Stimulated activated CD4-positive, alpha-beta T cell treated with anti-CD3 and anti-CD28 coated beads, Interleukin-15, amount 100 ng/mL, for 24 hours (primary cell): Measurements from ENCODE around the gene ZNF488.

ENCODE experiments used
- DNase-seq: peaks from one replicate; pipeline ENCODE4 v3.0.0-alpha.2; 2020

Gene ZNF488

DNA sequence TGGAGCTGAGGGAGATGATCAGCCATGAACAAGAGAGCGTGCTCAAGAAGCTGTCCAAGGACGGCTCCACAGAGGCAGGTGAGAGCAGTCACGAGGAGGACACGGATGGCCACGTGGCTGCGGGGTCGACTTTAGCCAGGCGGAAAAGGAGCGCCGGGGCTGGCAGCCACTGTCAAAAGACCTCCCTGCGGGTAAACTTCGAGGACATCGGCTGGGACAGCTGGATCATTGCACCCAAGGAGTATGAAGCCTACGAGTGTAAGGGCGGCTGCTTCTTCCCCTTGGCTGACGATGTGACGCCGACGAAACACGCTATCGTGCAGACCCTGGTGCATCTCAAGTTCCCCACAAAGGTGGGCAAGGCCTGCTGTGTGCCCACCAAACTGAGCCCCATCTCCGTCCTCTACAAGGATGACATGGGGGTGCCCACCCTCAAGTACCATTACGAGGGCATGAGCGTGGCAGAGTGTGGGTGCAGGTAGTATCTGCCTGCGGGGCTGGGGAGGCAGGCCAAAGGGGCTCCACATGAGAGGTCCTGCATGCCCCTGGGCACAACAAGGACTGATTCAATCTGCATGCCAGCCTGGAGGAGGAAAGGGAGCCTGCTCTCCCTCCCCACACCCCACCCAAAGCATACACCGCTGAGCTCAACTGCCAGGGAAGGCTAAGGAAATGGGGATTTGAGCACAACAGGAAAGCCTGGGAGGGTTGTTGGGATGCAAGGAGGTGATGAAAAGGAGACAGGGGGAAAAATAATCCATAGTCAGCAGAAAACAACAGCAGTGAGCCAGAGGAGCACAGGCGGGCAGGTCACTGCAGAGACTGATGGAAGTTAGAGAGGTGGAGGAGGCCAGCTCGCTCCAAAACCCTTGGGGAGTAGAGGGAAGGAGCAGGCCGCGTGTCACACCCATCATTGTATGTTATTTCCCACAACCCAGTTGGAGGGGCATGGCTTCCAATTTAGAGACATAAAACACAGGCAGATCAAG, 58.5 kb downstream of the ZNF488 start:
- no peak for DNase-seq

DNA sequence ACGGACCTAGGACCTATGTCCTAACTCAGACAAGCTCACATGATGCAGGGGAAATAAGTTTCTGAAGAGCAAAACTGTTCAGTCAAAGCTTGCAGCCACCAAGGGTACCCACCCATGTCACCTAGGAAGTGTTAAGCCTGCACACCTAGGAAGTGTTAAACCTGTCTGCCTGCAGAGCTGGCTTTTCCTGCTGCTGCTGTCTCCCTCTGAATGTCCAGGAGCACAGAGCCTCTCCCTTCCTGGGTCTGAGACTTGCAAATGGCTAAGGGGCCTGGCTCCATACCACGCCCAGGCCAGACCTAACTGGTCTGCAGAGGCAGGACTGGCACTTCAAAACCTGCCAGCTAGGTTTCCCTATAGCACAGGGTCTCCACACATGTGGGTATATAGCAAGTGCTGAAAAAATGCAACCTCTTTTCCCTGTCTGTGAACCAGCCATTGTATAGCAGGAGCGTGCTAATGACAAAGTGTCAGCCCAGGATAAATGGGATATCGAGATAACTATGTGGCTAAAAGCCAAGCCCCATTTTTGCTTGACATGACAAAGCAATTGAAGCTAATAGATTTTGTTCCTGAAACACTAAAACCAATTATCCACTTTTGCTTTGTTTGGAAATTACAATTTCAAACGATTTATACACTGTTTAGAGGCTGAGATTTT, 60.3 kb downstream of the ZNF488 start:
- no peak for DNase-seq

DNA sequence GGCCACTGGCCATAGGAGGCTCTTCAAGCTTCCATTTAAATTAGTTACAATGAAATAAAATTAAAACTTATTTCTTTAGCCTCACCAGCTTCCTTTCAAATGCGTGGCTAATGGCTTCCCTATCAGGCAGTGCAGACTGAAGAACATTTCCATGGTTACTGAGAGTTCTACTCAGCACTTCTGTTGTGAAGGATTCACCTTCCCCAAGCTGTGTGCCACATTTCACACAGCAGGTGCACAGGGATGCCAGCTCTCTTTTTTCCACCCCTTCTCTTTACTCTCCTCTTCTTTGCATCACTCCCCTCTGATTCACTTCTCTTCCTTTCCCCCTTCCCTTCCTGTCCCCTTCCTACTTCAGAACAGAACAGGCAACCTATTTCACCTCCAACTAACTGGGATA, 61.0 kb downstream of the ZNF488 start:
- DNase-seq: no peak

DNA sequence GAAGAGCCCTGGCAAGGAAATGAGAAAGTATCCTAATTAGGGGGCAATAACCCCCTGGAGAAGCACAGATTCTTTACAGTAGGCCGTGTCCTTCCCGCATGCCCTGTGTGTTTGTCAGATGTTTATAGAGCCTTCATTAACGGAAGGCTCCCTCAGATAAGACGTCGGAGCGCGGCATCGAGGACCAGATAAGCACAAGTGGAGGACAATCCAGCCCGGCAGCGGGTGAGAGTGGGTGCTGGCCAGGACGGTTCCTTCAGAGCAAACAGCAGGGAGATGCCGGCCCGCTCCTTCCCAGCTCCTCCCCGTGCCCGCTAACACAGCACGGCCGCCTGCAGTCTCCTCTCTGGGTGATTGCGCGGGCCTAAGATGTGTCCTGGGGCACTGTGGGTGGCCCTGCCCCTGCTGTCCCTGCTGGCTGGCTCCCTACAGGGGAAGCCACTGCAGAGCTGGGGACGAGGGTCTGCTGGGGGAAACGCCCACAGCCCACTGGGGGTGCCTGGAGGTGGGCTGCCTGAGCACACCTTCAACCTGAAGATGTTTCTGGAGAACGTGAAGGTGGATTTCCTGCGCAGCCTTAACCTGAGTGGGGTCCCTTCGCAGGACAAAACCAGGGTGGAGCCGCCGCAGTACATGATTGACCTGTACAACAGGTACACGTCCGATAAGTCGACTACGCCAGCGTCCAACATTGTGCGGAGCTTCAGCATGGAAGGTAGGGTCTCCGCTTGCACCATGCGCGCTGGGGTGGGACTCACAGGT, 61.6 kb downstream of the ZNF488 start, which contains the start of gene GDF2:
GDF2 (plus strand) TSS at position 155 of the 762 bp plus-strand sequence; CDS start at position 370, 215 bp downstream.
- DNase-seq: no peak

DNA sequence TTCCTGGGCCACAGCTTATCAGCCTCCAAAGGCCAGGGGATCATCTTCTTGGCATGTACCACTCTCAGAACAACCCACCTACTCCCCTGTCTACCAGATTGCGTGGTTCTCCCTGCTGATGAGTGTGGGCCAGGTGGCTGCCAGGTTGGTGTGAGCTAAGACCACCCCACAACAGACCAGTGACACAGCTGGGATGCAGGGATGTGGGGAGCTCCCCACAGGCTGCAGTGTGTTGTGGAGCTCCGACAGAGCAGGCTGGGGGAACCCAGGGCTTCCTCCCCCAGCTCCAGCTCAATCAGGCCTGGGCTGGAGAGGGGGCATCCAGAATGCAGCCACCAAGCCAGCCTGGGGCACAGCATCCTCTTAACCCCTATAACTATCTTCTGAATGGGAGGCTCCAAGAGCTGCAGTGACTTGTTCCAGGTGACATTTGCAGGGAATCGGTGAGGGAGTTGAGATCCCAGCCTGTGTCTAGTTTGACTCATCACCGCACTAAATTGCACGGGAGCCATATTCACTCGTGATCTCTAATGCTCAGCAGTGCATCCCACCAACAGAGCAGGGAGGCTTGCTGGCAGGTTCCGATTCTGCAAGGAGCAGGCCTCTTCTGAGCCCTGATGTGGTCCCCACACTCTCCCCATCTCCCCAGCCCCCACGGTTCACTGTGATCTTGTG, 62.4 kb downstream of the ZNF488 start:
- DNase-seq: no peak

DNA sequence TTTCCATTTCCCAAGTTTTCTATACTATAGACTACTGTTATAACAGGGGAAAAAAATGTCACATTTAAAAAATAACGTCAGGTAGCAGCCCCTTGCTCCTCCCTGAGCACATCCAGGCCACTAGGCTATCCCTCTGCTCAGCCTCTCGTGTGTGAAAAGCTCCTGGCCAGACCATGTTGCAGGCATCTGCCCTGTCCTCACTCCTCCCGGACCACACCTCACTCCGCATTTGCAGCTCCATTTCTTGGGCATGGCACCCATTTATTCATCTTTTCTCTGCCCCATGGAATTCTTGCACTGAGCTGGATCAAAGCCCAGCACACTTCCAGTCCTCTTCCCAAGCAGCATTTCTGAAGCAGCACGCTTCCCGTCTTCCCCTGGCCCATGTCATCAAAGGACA, 63.3 kb downstream of the ZNF488 start:
- no peak for DNase-seq

DNA sequence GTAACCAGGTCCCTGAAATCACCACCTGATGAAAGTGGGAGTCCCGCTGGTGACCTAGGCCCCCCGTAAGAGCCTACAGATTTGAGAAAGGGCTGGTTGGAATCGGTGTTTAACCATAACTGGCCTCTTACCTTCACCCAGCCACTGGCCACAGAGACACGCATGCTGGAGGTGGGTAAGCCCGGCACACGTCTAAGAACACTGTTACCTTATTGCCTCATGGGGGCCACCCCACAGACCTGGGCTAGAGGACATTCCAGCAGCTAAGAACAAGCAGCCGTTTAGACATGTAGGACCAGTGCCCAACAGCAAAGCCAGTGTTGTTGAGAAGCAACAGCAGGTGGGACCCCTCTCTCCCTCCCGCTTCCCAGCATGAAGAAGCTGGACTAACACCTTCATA, 64.3 kb downstream of the ZNF488 start:
- DNase-seq: no peak

DNA sequence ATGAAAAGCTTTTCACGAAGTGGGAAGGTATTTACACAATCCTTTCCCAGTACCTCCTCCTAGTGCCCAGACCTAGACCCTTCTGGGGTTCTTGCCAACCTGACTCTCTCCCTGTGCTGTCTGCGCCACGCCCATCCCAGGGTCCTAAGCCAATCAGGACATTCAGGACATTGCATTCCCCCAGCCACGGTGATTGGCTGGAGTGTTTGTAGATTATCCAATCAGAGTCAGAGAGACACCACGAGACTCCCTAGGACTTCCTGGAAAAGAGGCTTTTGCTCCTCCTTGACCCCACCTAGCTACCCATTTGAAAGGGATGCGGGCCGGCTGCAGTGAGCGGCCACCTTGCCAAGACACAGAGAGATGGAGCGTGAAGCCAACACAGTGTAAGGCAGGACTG, 65.4 kb downstream of the ZNF488 start:
- DNase-seq: no peak

DNA sequence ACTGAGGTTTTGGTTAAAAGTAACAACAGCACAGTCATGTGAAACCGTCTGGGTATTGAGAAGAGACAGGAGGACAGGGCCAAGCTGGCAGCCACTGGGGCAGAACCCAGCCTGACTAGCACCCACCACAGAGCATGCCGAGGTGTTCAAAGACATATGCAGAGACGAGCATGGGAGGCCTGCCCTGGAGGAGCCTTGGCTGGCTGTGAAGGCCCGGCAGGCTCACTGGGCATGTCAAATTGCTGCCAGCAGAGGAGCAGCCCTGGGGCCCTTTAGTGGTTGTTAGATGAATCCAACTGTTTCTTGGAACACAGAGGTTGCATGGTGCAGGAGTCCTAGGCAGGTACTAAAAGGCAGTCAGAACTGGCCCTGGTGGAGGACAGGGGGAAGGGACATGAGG, 66.8 kb downstream of the ZNF488 start:
- no peak for DNase-seq

DNA sequence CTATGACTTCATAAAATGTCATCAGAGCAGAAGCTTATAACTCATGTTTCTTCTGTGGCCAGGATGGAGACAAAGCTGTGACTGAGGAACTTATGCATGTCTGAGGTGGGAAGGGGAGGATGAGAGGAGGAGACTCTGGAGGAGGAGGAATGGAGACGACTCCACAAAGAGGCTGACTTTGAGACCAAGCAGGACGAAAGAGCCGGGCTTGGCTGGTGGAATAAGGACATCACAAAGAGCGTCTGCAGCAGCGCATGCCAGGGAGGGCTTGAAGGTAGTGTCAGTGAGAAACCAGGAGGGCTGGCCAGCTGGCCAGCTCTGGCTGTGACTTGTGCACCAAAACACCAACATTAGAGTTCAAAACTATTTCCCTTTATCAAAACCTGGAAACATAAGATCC, 68.0 kb downstream of the ZNF488 start:
- DNase-seq: no peak
